Stimulated activated CD4-positive, alpha-beta T cell treated with anti-CD3 and anti-CD28 coated beads, Interleukin-4, amount 100 ng/mL, for 4 hours (primary cell): ENCODE results near the gene TAS2R40.

Experiments
- DNase-seq, 2 experiments: peaks; one replicate each; pipeline ENCODE4 v3.0.0-alpha.2; 2020

The TAS2R40 gene

GRCh38 chr7:143227806-143228205, 6.0 kb downstream of the TAS2R40 start:
- no peak for DNase-seq

GRCh38 chr7:143229054-143229790, 7.4 kb downstream of the TAS2R40 start:
- no peak for DNase-seq

GRCh38 chr7:143230602-143231457, 9.0 kb downstream of the TAS2R40 start:
- DNase-seq, result no peak

GRCh38 chr7:143233816-143234532, 12.1 kb downstream of the TAS2R40 start:
- no peak for DNase-seq

- no peak for DNase-seq
Measured at GRCh38 chr7:143234533-143234875, 12.7 kb downstream of the TAS2R40 start.

- no peak for DNase-seq
Measured at GRCh38 chr7:143235561-143235960, 13.7 kb downstream of the TAS2R40 start.

- DNase-seq, result no peak
Measured at GRCh38 chr7:143236408-143236990, 14.7 kb downstream of the TAS2R40 start.

GRCh38 chr7:143237366-143237765, 15.5 kb downstream of the TAS2R40 start:
- no peak for DNase-seq

GRCh38 chr7:143238289-143238980, 16.6 kb downstream of the TAS2R40 start:
- no peak for DNase-seq

- DNase-seq, result no peak
Measured at GRCh38 chr7:143239813-143240212, 18.0 kb downstream of the TAS2R40 start.

GRCh38 chr7:143240291-143241168, 18.7 kb downstream of the TAS2R40 start:
- DNase-seq, result peak; percentile 50 to 71

GRCh38 chr7:143242306-143242705, 20.5 kb downstream of the TAS2R40 start:
- DNase-seq, result no peak

GRCh38 chr7:143243111-143243510, 21.3 kb downstream of the TAS2R40 start:
- DNase-seq, result no peak

- DNase-seq, result no peak
Measured at GRCh38 chr7:143243614-143244013, 21.8 kb downstream of the TAS2R40 start.

- DNase-seq, result no peak
Measured at GRCh38 chr7:143244321-143244720, 22.5 kb downstream of the TAS2R40 start.

GRCh38 chr7:143245123-143245522, 23.3 kb downstream of the TAS2R40 start:
- DNase-seq, result no peak

- DNase-seq, result no peak
Measured at GRCh38 chr7:143247372-143247771, 25.5 kb downstream of the TAS2R40 start.

- DNase-seq, result no peak
Measured at GRCh38 chr7:143248761-143249354, 27.0 kb downstream of the TAS2R40 start.

- DNase-seq, result no peak
Measured at GRCh38 chr7:143250199-143250598, 28.4 kb downstream of the TAS2R40 start.

GRCh38 chr7:143250822-143251221, 29.0 kb downstream of the TAS2R40 start:
- no peak for DNase-seq

- DNase-seq, result no peak
Measured at GRCh38 chr7:143252006-143252405, 30.2 kb downstream of the TAS2R40 start.
